ENCODE data around the gene BRI3. TPM values are rescaled to one million over a fixed set of nuclear protein-coding genes. Genes with fewer than 3 reads are reported as not detected.

BRI3 gene
- total RNA-seq, 1 experiment from 2014 or later: 154 TPM

DNA sequence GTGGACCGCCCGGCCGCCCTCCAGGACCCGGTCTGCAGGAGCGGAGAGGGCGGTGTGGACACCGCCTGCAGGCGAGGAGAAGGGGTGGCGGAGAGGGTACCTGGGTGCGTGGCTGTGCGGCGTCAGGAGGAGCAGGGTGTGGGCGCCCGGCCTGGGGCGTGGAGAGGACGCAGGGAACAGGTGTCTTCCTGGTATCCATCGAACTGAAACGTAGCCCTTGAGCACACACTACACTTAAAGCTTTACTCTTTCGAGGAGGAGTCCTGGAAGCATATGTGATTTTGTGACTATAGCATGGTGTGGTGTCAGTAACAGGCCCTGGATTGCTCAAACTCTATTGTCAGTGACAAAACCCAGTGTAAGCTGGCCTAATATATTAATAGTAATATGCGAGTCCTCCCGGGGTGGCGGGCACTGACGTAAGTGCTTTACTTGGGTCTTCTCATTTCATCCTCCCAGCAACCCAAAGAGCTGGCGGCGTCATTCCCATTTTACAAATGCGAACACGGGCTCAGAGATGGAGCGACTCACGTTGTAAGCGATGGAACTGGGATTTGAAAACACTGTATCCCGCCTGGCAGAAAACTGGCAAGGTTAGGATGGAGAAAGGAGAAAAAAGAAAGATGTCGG is 28.9 kb upstream of the BRI3 start:
- POLR2A ChIA-PET: interaction anchor here (0.7 to 3.5 kb wide), 11 partner anchors 15 to 182 kb away, joined by 3 to 16 read pairs (median 4); partner anchors contain the start of gene BAIAP2L1
- CTCF ChIA-PET: interaction anchor here (0.5 to 1.1 kb wide), 3 partner anchors 15 to 525 kb away, joined by 3 read pairs; no protein-coding TSS in a partner anchor
- TSS peak; percentile 48 for BruUV-seq (replicated peaks)

DNA sequence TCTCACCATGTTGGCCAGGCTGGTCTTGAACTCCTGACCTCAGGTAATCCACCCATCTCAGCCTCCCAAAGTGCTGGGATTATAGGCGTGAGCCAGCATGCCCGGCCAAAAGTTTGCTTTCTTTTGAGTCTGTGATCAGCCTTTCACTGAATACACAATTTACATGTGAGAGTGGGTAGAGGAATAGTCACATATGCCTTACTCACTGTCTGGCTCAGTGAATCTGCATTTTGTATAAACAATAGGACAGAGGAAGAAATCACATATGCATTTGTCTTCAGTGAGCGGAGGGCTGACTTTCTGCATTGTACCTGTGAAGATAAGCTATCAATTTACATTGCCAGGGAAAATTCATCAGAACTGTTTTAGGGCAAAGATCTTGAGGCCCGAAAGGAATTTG is 27.0 kb upstream of the BRI3 start:
- TF ChIP-seq, protein P1, sequence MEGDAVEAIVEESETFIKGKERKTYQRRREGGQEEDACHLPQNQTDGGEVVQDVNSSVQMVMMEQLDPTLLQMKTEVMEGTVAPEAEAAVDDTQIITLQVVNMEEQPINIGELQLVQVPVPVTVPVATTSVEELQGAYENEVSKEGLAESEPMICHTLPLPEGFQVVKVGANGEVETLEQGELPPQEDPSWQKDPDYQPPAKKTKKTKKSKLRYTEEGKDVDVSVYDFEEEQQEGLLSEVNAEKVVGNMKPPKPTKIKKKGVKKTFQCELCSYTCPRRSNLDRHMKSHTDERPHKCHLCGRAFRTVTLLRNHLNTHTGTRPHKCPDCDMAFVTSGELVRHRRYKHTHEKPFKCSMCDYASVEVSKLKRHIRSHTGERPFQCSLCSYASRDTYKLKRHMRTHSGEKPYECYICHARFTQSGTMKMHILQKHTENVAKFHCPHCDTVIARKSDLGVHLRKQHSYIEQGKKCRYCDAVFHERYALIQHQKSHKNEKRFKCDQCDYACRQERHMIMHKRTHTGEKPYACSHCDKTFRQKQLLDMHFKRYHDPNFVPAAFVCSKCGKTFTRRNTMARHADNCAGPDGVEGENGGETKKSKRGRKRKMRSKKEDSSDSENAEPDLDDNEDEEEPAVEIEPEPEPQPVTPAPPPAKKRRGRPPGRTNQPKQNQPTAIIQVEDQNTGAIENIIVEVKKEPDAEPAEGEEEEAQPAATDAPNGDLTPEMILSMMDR (IDR thresholded peaks at IDR 0.05; ENCODE audit: unreplicated experiment): no peak
- BruUV-seq (replicated peaks): no TSS peak
- H3K4me3 Mint-ChIP-seq (ENCODE audit: unreplicated experiment): no peak overlapping the region
- peaks cover 14% of the 10 kb centered on the region for H3K36me3 Mint-ChIP-seq (ENCODE audit: insufficient read depth, unreplicated experiment)
- H3K9me3 Mint-ChIP-seq (ENCODE audit: unreplicated experiment): no peaks in the 10 kb centered on the region
- no peak for DNase-seq (ENCODE audit: unreplicated experiment)
- intact Hi-C loops (cut with micrococcal nuclease): no loop called here
- H3K27ac Mint-ChIP-seq (ENCODE audit: low read depth, unreplicated experiment): no peak overlapping the region
- CTCF ChIA-PET: no interaction called here
- POLR2A ChIA-PET: no interaction called here
- peaks cover 5% of the 10 kb centered on the region for H3K4me1 Mint-ChIP-seq (ENCODE audit: insufficient read depth, unreplicated experiment)
- no peaks in the 10 kb centered on the region for H3K27me3 Mint-ChIP-seq (ENCODE audit: insufficient read depth, unreplicated experiment)

More for the DNA sequence above, 28.9 kb upstream of the BRI3 start:
- intact Hi-C loops (cut with micrococcal nuclease): no loop called here
- Mint-ChIP-seq H3K9me3 (ENCODE audit: unreplicated experiment) (no peaks in the 10 kb centered on the region), H3K4me1 (ENCODE audit: insufficient read depth, unreplicated experiment) (peaks cover 5% of the 10 kb centered on the region), H3K27ac (ENCODE audit: low read depth, unreplicated experiment) (peak overlapping the region; percentile 96), H3K36me3 (ENCODE audit: insufficient read depth, unreplicated experiment) (peaks cover 14% of the 10 kb centered on the region), H3K27me3 (ENCODE audit: insufficient read depth, unreplicated experiment) (no peaks in the 10 kb centered on the region), H3K4me3 (ENCODE audit: unreplicated experiment) (peak overlapping the region; percentile 100)
- DNase-seq (ENCODE audit: unreplicated experiment): no peak
- TF ChIP-seq, protein P1 (IDR thresholded peaks at IDR 0.05; ENCODE audit: unreplicated experiment): no peak

DNA sequence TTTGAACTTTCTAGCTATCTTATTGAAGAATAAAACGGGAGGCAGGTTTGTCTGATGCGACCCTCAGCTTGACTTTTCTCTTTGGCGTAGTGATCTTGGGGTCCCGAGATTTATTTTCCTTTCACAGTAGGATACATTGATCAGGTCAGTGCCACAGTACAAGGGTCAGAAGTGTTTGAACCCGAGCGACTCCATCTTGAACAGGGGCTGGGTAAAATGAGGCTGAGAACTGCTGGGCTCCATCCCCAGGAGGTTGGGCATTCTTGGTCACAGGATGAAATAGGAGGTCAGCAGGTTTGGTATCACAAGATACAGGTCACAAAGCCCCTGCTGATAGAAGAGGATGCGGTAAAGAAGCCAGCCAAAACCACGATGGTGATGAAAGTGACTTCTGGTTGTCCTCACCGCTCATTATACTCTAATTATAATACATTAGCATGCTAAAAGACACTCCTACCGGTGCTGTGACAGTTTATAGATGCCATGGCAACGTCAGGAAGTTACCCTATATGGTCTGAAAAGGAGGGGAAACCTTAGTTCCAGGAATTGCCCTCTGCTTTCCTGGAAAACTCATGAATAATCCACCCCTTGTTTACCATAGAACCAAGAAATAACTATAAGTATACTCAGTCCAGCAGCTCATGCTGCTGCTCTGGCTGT is 26.4 kb upstream of the BRI3 start:
- intact Hi-C loops (cut with micrococcal nuclease): no loop called here
- H3K36me3 Mint-ChIP-seq (ENCODE audit: insufficient read depth, unreplicated experiment): peaks cover 14% of the 10 kb centered on the region
- TF ChIP-seq, protein P1 (IDR thresholded peaks at IDR 0.05; ENCODE audit: unreplicated experiment): no peak
- CTCF ChIA-PET: no interaction called here
- H3K27ac Mint-ChIP-seq (ENCODE audit: low read depth, unreplicated experiment): no peak overlapping the region
- H3K9me3 Mint-ChIP-seq (ENCODE audit: unreplicated experiment): no peaks in the 10 kb centered on the region
- peaks cover 5% of the 10 kb centered on the region for H3K4me1 Mint-ChIP-seq (ENCODE audit: insufficient read depth, unreplicated experiment)
- no peaks in the 10 kb centered on the region for H3K27me3 Mint-ChIP-seq (ENCODE audit: insufficient read depth, unreplicated experiment)
- BruUV-seq (replicated peaks): TSS peak; percentile 6
- DNase-seq (ENCODE audit: unreplicated experiment): no peak
- POLR2A ChIA-PET: no interaction called here
- H3K4me3 Mint-ChIP-seq (ENCODE audit: unreplicated experiment): no peak overlapping the region

DNA sequence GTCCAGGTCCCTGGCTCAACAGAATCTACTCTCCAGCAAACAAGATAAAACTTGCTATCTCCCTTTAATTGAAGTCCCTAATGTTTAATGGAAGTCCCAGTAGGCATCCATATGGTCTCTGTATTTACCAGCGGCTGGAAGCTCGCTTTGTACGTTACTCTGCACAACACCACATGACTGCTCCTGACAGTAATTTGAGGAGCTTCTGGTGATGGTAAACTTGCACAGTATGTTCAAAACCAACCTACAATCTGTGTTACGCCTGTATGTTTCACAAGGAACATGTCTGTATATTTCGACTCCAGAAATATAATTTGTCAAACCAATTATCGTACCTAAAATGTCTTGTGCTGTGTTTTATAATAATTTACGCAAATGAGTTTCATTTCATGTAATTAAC is 25.1 kb upstream of the BRI3 start:
- Mint-ChIP-seq H3K4me1 (ENCODE audit: insufficient read depth, unreplicated experiment) (peaks cover 5% of the 10 kb centered on the region), H3K27me3 (ENCODE audit: insufficient read depth, unreplicated experiment) (no peaks in the 10 kb centered on the region), H3K9me3 (ENCODE audit: unreplicated experiment) (no peaks in the 10 kb centered on the region), H3K36me3 (ENCODE audit: insufficient read depth, unreplicated experiment) (peaks cover 14% of the 10 kb centered on the region), H3K4me3 (ENCODE audit: unreplicated experiment) (no peak overlapping the region), H3K27ac (ENCODE audit: low read depth, unreplicated experiment) (no peak overlapping the region)
- DNase-seq (ENCODE audit: unreplicated experiment): no peak
- intact Hi-C loops (cut with micrococcal nuclease): no loop called here
- BruUV-seq (replicated peaks): no TSS peak
- POLR2A ChIA-PET: no interaction called here
- CTCF ChIA-PET: interaction anchor here (1.2 kb wide), 1 partner anchor 12 kb away, joined by 6 read pairs; no protein-coding TSS in a partner anchor
- TF ChIP-seq, protein P1 (IDR thresholded peaks at IDR 0.05; ENCODE audit: unreplicated experiment): no peak
